ENCODE results near the gene ASB2. TPM values are rescaled to one million over a fixed set of nuclear protein-coding genes. Genes with fewer than 3 reads are reported as not detected.

The ASB2 gene
- total RNA-seq, 1 experiment from 2014 or later: 0.35 TPM

- H3K9me3 Mint-ChIP-seq: no peaks in the 10 kb centered on the region; a peak in 3 of 5 replicates
- Histone ChIP-seq H2BK15ac (ENCODE audit: low read depth, low read length) (no peak overlapping the region), H4K20me1 (ENCODE audit: control insufficient read depth, insufficient read depth, insufficient read length) (no peaks in the 10 kb centered on the region), H3K9me3 (ENCODE audit: control insufficient read depth, low read depth, low read length) (no peaks in the 10 kb centered on the region), H2BK12ac (ENCODE audit: insufficient read length, low read depth, low read length) (no peak overlapping the region), H2AK5ac (ENCODE audit: insufficient read length, low read length) (no peak overlapping the region), H3K23me2 (ENCODE audit: insufficient read length, low read depth, low read length, poor library complexity, severe bottlenecking) (no peaks in the 10 kb centered on the region), H2BK120ac (ENCODE audit: low read depth, low read length, poor library complexity, severe bottlenecking) (no peak overlapping the region), H2BK5ac (ENCODE audit: insufficient read length, low read length) (no peak overlapping the region), H3K23ac (ENCODE audit: insufficient read length, low read depth, low read length) (no peak overlapping the region), H3K79me1 (ENCODE audit: insufficient read depth, low read depth, low read length, poor library complexity, severe bottlenecking) (no peaks in the 10 kb centered on the region), H3K4ac (ENCODE audit: low read depth, low read length) (no peak overlapping the region), H2BK20ac (ENCODE audit: low read depth, low read length, poor library complexity, severe bottlenecking) (no peak overlapping the region), H3T11ph (ENCODE audit: low read length) (no peak overlapping the region), H3K27me3 (ENCODE audit: insufficient read depth, low read length) (no peaks in the 10 kb centered on the region), H3K79me2 (ENCODE audit: insufficient read depth, low read length) (no peaks in the 10 kb centered on the region), H2AFZ (ENCODE audit: low read length) (no peak overlapping the region), H4K91ac (ENCODE audit: insufficient read length, low read depth, low read length) (no peak overlapping the region), H3K27ac (ENCODE audit: insufficient read length, low read depth, low read length) (no peak overlapping the region), H3K14ac (ENCODE audit: insufficient read depth, low read length) (no peak overlapping the region), H3K18ac (ENCODE audit: insufficient read length, low read depth, low read length) (no peak overlapping the region), H3K4me2 (ENCODE audit: insufficient read depth, insufficient read length, low read length) (no peak overlapping the region), H4K8ac (replicated peaks; ENCODE audit: insufficient read length, low read depth, low read length) (no peak overlapping the region), H4K5ac (ENCODE audit: insufficient read length, low read depth, low read length) (no peak overlapping the region), H3K9ac (ENCODE audit: extremely low read depth, insufficient read length, low read length) (no peak overlapping the region), H3K4me1 (ENCODE audit: insufficient read depth, low read length) (no peaks in the 10 kb centered on the region), H3K56ac (ENCODE audit: insufficient read length, low read depth, low read length) (no peak overlapping the region)
- H3K4me1 Mint-ChIP-seq: peaks cover 14 to 30% of the 10 kb centered on the region in 2 experiments
- DNase-seq: no peak
- no peak overlapping the region for H3K27ac Mint-ChIP-seq
- peaks cover 5% of the 10 kb centered on the region for H3K27me3 Mint-ChIP-seq (ENCODE audit: low read depth)
- no CpG with 5 or more reads among the region's 4 CpGs for WGBS (ENCODE audit: extremely low coverage, insufficient read length, low lambda C conversion rate)
- H3K4me3 Mint-ChIP-seq: no peak overlapping the region
- no peaks in the 10 kb centered on the region; a peak in 1 of 7 replicates for H3K36me3 Mint-ChIP-seq (ENCODE audit: insufficient read depth in 1 of 3, low read depth in 3 of 3)
- no peak for TF ChIP-seq CTCF (conservative IDR thresholded peaks at IDR 0.05)
Measured at GRCh38 chr14:93989939-93990338, 13.6 kb upstream of the ASB2 start.
